Testis (tissue), 2 donors: ENCODE data around the gene PRDM15.

Experiments
- POLR2A ChIP-seq: fragments of 450-650 bp; IDR thresholded peaks from one replicate; pipeline ENCODE4 v1.6.1; 2017; ENCODE audit warnings: antibody characterized with exemption, mild to moderate bottlenecking, moderate library complexity
- TF ChIP-seq, protein P1 (sequence below), 3 experiments: fragments of 450-650 bp in 2 of 3; fragments of 200-600 bp in 1 of 3; sonication (generic) in 1 of 3; IDR thresholded peaks; one replicate each; pipeline ENCODE4 v1.5.1; 2016 to 2019; ENCODE audit warnings: antibody characterized with exemption in 3 of 3, mild to moderate bottlenecking in 2 of 3, moderate library complexity in 1 of 3

DNA sequence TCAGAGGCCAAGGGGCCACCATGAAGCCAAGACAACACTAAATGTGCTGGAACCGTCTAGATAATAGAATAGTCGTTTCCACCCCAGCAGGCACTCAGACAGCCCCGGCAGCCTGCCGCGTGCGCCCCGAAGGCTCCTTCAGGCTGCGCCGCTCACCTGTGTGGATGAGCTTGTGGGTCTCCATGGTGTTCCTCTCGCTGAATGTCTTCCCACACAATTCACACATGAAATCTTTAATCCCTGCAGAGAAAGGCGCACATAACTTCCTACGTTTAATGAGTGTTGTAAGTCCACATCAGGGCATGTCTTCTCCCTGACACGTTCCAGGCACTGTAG lies 68.6 kb downstream of the PRDM15 start:
- TF ChIP-seq, protein P1, sequence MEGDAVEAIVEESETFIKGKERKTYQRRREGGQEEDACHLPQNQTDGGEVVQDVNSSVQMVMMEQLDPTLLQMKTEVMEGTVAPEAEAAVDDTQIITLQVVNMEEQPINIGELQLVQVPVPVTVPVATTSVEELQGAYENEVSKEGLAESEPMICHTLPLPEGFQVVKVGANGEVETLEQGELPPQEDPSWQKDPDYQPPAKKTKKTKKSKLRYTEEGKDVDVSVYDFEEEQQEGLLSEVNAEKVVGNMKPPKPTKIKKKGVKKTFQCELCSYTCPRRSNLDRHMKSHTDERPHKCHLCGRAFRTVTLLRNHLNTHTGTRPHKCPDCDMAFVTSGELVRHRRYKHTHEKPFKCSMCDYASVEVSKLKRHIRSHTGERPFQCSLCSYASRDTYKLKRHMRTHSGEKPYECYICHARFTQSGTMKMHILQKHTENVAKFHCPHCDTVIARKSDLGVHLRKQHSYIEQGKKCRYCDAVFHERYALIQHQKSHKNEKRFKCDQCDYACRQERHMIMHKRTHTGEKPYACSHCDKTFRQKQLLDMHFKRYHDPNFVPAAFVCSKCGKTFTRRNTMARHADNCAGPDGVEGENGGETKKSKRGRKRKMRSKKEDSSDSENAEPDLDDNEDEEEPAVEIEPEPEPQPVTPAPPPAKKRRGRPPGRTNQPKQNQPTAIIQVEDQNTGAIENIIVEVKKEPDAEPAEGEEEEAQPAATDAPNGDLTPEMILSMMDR (IDR thresholded peaks at IDR 0.05), result no peak
- no peak for TF ChIP-seq POLR2A
